ENCODE data around the gene MYMK. TPM values are rescaled to one million over a fixed set of nuclear protein-coding genes. Genes with fewer than 3 reads are reported as not detected.

Gene MYMK
- total and polyA plus RNA-seq, 2 of the 4 experiments (the other 2 are of a cell fraction), result not detected

DNA sequence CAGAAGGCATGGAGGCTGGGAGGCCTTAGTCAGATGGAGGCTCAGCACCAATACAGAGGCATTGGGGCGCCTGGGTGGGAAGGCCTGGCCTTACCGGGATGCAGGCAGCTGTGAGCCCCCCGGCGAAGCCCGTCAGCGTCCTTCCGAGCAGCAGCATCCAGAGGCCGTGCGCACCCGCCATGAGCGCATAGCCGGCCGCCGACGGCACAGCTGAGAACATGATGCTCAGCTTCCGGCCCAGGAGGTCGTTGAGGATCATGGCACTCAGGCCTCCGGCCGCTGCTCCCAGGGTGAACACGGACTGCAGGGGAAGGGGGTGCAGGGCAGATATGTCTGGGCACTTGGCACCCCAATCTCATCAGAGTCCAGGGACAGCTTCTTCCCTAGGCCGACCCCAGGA is 47.8 kb downstream of the MYMK start:
- Histone ChIP-seq H3K27me3 (ENCODE audit: control insufficient read depth, insufficient read depth, low read length) (no peaks in the 10 kb centered on the region), H3K27ac (ENCODE audit: insufficient read depth, low read length) (no peak overlapping the region), H3K79me1 (ENCODE audit: low read depth in 1 of 2, low read length in 2 of 2) (peaks cover 0 to 10% of the 10 kb centered on the region in 2 experiments; a peak in 1 of 4 replicates), H3K18ac (ENCODE audit: low read depth, low read length) (no peak overlapping the region), H3K4me1 (ENCODE audit: control insufficient read depth, insufficient read depth, low read length) (peaks cover 3% of the 10 kb centered on the region; the same call in 1 of the 2 replicates), H3K56ac (ENCODE audit: extremely low read depth, insufficient read depth, low read length) (no peak overlapping the region), H3K9me3 (ENCODE audit: control insufficient read depth, insufficient read depth, low read length) (no peaks in the 10 kb centered on the region), H3K9ac (ENCODE audit: low read depth, low read length) (no peak overlapping the region), H2BK120ac (ENCODE audit: low read depth, low read length) (no peak overlapping the region), H2BK20ac (ENCODE audit: low read depth, low read length) (no peak overlapping the region), H2AFZ (replicated peaks; ENCODE audit: low read length, poor library complexity) (no peak overlapping the region), H2BK15ac (ENCODE audit: low read depth, low read length) (no peak overlapping the region), H4K8ac (ENCODE audit: low read depth in 2 of 2, low read length in 2 of 2) (no peak overlapping the region), H3K9me1 (ENCODE audit: insufficient read depth, low read length) (no peaks in the 10 kb centered on the region), H3K36me3 (ENCODE audit: control insufficient read depth, insufficient read depth, low read length) (no peaks in the 10 kb centered on the region; the same call in 1 of the 2 replicates), H2BK5ac (ENCODE audit: low read depth, low read length, poor library complexity, severe bottlenecking) (no peak overlapping the region), H3K23ac (ENCODE audit: low read depth, low read length) (no peak overlapping the region), H3K14ac (replicated peaks; ENCODE audit: low read depth, low read length) (no peak overlapping the region), H3K4me2 (ENCODE audit: low read depth, low read length) (no peak overlapping the region), H4K91ac (ENCODE audit: insufficient read depth, low read depth, low read length) (no peak overlapping the region), H2AK9ac (replicated peaks; ENCODE audit: low read depth, low read length, poor library complexity) (no peak overlapping the region), H2AK5ac (ENCODE audit: low read depth, low read length) (no peak overlapping the region), H4K5ac (ENCODE audit: low read depth, low read length) (no peak overlapping the region), H4K20me1 (ENCODE audit: insufficient read depth, low read length) (no peaks in the 10 kb centered on the region), H3K4ac (ENCODE audit: low read depth, low read length) (no peak overlapping the region), H3K4me3 (ENCODE audit: insufficient read depth, low read depth, low read length) (no peak overlapping the region)
- CTCF ChIA-PET, result no interaction called here
- 94% methylated on average over 15 of the region's 21 CpGs; no CpG with 5 or more reads in 1 of the 2 experiments for WGBS, 2 experiments (ENCODE audit: extremely low coverage in 2 of 2, insufficient read length in 1 of 2)
- ATAC-seq (ENCODE audit: low read depth), result no peak
- DNase-seq, result no peak
- no TSS peak for BruUV-seq (replicated peaks)
- dilution Hi-C loops (cut with HindIII; ENCODE audit: low sequenced_read_pairs, unreplicated experiment) (no loop called here), intact Hi-C loops (cut with micrococcal nuclease) (no loop called here), in situ Hi-C loops (cut with MboI; ENCODE audit: low sequenced_read_pairs) (loop anchor here (25.0 kb wide), 1 partner anchor 440 kb away; the partner anchor contains the start of gene GTF3C5)
- TF ChIP-seq MAZ (IDR thresholded peaks at IDR 0.05; ENCODE audit: borderline replicate concordance, low read depth, low read length), result no peak
- no peak for TF ChIP-seq RCOR1 (IDR thresholded peaks at IDR 0.05; ENCODE audit: insufficient replicate concordance, low read length)
- no peak for TF ChIP-seq MXI1 (IDR thresholded peaks at IDR 0.05; ENCODE audit: borderline replicate concordance, low read depth, low read length)
- TF ChIP-seq CEBPB (IDR thresholded peaks at IDR 0.05; ENCODE audit: low read depth, low read length), result no peak
- no peak for TF ChIP-seq FOS (IDR thresholded peaks at IDR 0.05; ENCODE audit: low read depth, low read length)
- no peak for TF ChIP-seq NFE2L2 (IDR thresholded peaks at IDR 0.05; ENCODE audit: low read depth, low read length)
- no peak for TF ChIP-seq RFX5 (IDR thresholded peaks at IDR 0.05; ENCODE audit: low read depth, low read length)
- TF ChIP-seq POLR2A (IDR thresholded peaks at IDR 0.05; ENCODE audit: low read depth, low read length), result no peak
- TF ChIP-seq, protein P1, sequence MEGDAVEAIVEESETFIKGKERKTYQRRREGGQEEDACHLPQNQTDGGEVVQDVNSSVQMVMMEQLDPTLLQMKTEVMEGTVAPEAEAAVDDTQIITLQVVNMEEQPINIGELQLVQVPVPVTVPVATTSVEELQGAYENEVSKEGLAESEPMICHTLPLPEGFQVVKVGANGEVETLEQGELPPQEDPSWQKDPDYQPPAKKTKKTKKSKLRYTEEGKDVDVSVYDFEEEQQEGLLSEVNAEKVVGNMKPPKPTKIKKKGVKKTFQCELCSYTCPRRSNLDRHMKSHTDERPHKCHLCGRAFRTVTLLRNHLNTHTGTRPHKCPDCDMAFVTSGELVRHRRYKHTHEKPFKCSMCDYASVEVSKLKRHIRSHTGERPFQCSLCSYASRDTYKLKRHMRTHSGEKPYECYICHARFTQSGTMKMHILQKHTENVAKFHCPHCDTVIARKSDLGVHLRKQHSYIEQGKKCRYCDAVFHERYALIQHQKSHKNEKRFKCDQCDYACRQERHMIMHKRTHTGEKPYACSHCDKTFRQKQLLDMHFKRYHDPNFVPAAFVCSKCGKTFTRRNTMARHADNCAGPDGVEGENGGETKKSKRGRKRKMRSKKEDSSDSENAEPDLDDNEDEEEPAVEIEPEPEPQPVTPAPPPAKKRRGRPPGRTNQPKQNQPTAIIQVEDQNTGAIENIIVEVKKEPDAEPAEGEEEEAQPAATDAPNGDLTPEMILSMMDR (conservative IDR thresholded peaks at IDR 0.05; ENCODE audit: low read depth, low read length), result no peak
- TF ChIP-seq USF2 (IDR thresholded peaks at IDR 0.05; ENCODE audit: low read depth, low read length), result no peak
- TF ChIP-seq MAFK (IDR thresholded peaks at IDR 0.05; ENCODE audit: low read depth, low read length), result no peak
- no peak for TF ChIP-seq BHLHE40 (IDR thresholded peaks at IDR 0.05; ENCODE audit: low read depth, low read length)
- POLR2A ChIA-PET (ENCODE audit: unreplicated experiment), result no interaction called here
